Ovary (tissue), 3 donors: ENCODE measurements around the gene EXOC3.

Source experiments
- POLR2A ChIP-seq: fragments of 450-650 bp; IDR thresholded peaks from one replicate; pipeline ENCODE4 v1.6.1; 2017; ENCODE audit warnings: antibody characterized with exemption, mild to moderate bottlenecking, moderate library complexity
- TF ChIP-seq, protein P1 (sequence below), 3 donors: fragments of 450-650 bp in 2 of 3; fragments of 200-600 bp in 1 of 3; IDR thresholded peaks; one replicate each; pipeline versions ENCODE4 v1.5.1 to v1.8.0; 2016 to 2022; ENCODE audit warnings: antibody characterized with exemption in 3 of 3, mild to moderate bottlenecking in 1 of 3
- donor health status: DM: no; HTN: no; CAD: no.

DNA sequence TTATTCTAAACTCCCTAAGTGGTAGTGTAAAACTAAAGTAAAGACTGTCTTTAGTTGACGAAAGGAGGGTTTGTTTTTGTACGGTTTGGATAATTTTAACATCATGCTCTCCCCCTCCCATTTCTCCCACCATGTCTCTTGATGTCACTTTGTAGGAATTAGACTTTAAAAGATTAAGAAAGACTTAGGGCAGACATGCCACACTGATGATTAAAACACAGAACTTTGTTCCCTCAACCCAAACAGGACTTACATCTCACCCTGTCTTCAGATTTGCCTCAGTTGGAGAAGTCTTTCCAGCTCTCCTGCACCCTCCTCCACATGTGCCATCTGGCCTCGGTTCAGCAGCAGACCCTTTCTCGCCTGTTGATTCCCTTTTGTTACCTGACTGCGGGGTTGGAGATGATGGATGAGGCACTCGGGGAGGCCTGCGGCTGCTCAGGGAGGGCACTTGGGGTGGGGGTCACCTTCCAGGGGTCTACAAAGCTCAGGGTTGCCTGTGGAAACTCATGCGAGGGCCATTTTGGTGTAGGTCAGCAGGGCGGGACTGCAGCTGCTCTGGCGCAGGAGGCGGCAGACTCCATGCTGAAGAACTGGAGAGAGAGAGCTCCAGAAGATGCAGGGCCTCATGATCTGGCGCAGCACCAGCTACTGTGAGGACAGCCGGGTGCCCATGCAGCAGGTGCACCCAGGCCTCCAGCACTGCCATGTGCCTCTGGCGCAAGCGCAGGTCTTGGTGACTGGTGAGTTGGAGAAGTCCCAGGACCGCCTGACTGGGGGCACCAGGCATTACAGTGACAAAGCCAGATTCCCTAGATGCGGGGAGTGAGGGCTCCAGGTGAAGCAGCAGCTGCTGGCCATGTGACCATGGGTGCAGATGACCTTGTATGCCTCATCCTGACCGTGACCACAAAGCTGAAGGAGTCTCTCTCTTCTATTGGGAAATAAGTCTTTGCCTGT is 24.5 kb upstream of the EXOC3 start:
- TF ChIP-seq, protein P1, sequence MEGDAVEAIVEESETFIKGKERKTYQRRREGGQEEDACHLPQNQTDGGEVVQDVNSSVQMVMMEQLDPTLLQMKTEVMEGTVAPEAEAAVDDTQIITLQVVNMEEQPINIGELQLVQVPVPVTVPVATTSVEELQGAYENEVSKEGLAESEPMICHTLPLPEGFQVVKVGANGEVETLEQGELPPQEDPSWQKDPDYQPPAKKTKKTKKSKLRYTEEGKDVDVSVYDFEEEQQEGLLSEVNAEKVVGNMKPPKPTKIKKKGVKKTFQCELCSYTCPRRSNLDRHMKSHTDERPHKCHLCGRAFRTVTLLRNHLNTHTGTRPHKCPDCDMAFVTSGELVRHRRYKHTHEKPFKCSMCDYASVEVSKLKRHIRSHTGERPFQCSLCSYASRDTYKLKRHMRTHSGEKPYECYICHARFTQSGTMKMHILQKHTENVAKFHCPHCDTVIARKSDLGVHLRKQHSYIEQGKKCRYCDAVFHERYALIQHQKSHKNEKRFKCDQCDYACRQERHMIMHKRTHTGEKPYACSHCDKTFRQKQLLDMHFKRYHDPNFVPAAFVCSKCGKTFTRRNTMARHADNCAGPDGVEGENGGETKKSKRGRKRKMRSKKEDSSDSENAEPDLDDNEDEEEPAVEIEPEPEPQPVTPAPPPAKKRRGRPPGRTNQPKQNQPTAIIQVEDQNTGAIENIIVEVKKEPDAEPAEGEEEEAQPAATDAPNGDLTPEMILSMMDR (IDR thresholded peaks at IDR 0.05): no peak
- TF ChIP-seq POLR2A: no peak
